ENCODE measurements around the gene SDCCAG8. TPM values are rescaled to one million over a fixed set of nuclear protein-coding genes. Genes with fewer than 3 reads are reported as not detected.

SDCCAG8 gene
- total and polyA plus RNA-seq, 2 experiments from 2014 or later, result 28.0 to 66.7 TPM

DNA sequence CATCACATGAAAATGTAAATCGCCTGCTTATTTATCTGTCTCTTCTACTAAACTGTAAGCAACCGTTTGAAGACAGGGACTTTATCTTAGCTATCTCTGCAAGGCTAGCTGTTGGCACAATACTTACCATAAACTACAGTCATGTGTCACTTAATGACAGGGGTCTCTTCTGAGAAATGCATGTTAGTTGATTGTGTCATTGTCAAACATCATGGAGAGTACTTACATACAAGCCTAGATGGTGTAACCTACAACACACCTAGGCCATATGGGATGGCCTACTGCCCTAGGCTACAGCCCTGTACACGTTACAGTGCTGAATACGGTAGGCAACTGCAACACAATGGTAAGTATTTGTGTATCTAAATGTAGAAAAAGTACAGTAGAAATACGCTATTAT lies 267.9 kb downstream of the SDCCAG8 start:
- H3K4me3 Mint-ChIP-seq, result no peak overlapping the region
- H3K9me3 Mint-ChIP-seq, result peaks cover 6% of the 10 kb centered on the region
- Histone ChIP-seq H3K36me3 (ENCODE audit: insufficient read depth) (no peaks in the 10 kb centered on the region), H4K20me1 (replicated peaks; ENCODE audit: insufficient read depth) (no peaks in the 10 kb centered on the region), H3K79me2 (replicated peaks; ENCODE audit: insufficient read depth) (no peaks in the 10 kb centered on the region), H3K27me3 (ENCODE audit: insufficient read depth) (no peaks in the 10 kb centered on the region), H2AFZ (no peak overlapping the region), H3F3A (replicated peaks; ENCODE audit: low read depth) (no peaks in the 10 kb centered on the region; the same call in 1 of the 2 replicates), H3K27ac (ENCODE audit: low read depth) (no peak overlapping the region), H3K4me3 (no peak overlapping the region), H3K4me1 (ENCODE audit: insufficient read depth) (0 out of 2 replicates have a peak, but pooled peaks cover 3% of the 10 kb centered on the region), H3K4me2 (no peak overlapping the region), H3K9me2 (ENCODE audit: insufficient read depth) (no peaks in the 10 kb centered on the region)
- peaks cover 16% of the 10 kb centered on the region for H3K4me1 Mint-ChIP-seq
- ATAC-seq (no peak), DNase-seq (ENCODE audit: low spot score) (no peak)
- H3K27me3 Mint-ChIP-seq (ENCODE audit: insufficient read depth, low read depth, poor library complexity), result peaks cover 1% of the 10 kb centered on the region
- TF ChIP-seq ZNF462 (CRISPR knock-in tag; IDR thresholded peaks at IDR 0.05) (no peak), JUNB (IDR thresholded peaks at IDR 0.05; ENCODE audit: unreplicated experiment) (no peak), EZH2 (IDR thresholded peaks at IDR 0.05; ENCODE audit: low read depth, unreplicated experiment) (no peak), STAT1 (IDR thresholded peaks at IDR 0.05; ENCODE audit: unreplicated experiment) (no peak), ZNF114 (CRISPR knock-in tag; IDR thresholded peaks at IDR 0.05) (no peak), CREB1 (CRISPR knock-in tag; IDR thresholded peaks at IDR 0.05; ENCODE audit: low read depth) (no peak), POLR2AphosphoS5 (IDR thresholded peaks at IDR 0.05; ENCODE audit: low read depth) (no peak)
- TF ChIP-seq, protein P1, sequence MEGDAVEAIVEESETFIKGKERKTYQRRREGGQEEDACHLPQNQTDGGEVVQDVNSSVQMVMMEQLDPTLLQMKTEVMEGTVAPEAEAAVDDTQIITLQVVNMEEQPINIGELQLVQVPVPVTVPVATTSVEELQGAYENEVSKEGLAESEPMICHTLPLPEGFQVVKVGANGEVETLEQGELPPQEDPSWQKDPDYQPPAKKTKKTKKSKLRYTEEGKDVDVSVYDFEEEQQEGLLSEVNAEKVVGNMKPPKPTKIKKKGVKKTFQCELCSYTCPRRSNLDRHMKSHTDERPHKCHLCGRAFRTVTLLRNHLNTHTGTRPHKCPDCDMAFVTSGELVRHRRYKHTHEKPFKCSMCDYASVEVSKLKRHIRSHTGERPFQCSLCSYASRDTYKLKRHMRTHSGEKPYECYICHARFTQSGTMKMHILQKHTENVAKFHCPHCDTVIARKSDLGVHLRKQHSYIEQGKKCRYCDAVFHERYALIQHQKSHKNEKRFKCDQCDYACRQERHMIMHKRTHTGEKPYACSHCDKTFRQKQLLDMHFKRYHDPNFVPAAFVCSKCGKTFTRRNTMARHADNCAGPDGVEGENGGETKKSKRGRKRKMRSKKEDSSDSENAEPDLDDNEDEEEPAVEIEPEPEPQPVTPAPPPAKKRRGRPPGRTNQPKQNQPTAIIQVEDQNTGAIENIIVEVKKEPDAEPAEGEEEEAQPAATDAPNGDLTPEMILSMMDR (conservative IDR thresholded peaks at IDR 0.05; ENCODE audit: low read depth in 2 of 2), result no peak
- TF ChIP-seq, protein P2, sequence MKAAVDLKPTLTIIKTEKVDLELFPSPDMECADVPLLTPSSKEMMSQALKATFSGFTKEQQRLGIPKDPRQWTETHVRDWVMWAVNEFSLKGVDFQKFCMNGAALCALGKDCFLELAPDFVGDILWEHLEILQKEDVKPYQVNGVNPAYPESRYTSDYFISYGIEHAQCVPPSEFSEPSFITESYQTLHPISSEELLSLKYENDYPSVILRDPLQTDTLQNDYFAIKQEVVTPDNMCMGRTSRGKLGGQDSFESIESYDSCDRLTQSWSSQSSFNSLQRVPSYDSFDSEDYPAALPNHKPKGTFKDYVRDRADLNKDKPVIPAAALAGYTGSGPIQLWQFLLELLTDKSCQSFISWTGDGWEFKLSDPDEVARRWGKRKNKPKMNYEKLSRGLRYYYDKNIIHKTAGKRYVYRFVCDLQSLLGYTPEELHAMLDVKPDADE (IDR thresholded peaks at IDR 0.05), result no peak
- H3K27ac Mint-ChIP-seq, result no peak overlapping the region
- H3K36me3 Mint-ChIP-seq (ENCODE audit: low read depth), result peaks cover 12% of the 10 kb centered on the region; the same call in 2 of the 3 replicates

Data from GM23338 (cell line).